Measurements from ENCODE around the gene NUDT6.
"Not testable (repeated sequence)": the region's sequence is repeated elsewhere in the genome, so short reads cannot be mapped to it uniquely, and the experiment has no call there.

Gene NUDT6

DNA sequence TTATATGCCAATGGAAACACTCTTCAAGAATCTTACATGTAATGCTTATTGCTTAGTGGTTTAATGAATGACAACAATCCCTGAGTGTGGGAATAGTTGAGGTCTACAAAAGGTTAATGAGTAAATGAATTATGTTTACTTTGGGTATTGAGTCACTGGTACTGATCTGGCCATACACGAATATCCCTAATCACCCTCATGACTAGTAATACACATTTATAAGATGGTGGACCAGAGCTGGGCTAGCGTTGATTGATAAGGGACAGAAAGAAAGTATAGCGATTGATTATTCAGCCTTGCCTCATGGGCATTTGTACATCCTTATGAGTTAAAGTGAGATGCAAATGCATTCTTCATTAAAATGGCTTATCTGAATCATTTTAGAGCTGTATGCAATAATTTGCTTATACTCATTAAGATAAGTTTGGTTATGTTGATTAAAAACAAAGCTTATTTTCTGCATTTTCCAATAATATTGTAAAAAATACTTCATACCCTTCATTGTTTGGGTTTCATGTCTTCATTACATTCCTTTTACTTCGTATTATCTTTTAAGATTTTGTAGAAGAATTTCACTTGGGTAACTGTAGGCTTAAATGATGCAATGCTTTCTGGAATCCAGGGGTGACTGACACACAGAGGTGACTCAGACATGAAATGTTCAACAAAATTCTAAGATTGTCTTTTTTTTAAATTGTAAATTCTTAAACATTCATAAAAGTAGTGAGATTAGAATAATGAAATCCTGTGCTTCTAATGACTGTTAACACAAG is 48.4 kb downstream of the NUDT6 start:
- no peak for DNase-seq

DNA sequence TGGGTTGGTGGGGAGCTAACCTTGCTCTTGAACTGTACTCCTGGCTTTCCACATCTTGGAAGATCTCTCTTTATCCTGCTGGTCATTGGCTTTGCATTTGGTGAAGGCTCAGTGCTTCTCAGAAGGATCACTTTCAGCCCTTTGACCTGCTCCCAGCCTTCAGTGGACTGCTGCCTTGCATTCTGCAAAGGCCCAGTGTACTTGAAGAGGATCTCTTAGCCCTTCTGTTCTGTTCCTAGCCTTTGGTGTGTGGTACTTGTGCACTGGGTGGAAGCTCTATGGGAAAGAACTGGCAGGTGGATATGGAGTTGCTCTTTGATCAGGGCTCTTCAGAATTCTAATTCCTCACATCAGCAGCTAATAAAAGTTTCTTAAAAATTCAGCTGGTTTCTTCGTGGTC is 49.3 kb downstream of the NUDT6 start:
- no peak for DNase-seq

DNA sequence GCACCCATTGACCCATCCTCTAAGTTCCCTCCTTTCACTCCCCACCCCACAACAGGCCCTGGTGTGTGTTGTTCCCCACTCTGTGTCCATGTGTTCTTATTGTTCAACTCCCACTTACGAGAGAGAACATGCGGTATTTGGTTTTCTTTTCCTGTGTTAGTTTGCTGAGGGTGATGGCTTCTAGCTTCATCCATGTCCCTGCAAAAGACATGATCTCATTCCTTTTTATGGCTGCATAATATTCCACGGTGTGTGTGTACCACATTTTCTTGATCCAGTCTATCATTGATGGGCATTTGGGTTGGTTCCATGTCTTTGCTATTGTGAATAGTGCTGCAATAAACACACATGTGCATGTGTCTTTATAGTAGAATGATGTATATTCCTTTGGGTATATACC is 54.2 kb downstream of the NUDT6 start:
- not testable (repeated sequence) for DNase-seq

DNA sequence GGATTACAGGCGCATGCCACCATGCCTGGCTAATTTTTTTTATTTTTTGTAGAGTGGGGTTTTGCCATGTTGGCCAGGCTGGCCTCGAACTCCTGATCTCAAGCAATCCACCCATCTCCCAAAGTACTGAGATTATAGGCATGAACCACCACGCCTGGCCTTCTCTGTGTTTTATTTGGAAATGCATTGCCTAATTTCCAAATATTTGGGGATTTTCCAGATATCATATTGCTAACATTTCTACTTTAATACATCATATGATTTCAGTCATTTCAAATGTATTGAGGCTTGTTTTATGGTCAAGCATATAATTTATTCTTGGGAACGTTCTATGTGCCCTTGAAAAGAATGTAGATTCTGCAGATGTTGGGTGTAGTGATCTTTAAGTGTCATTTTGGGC is 57.0 kb downstream of the NUDT6 start:
- DNase-seq, result no peak

DNA sequence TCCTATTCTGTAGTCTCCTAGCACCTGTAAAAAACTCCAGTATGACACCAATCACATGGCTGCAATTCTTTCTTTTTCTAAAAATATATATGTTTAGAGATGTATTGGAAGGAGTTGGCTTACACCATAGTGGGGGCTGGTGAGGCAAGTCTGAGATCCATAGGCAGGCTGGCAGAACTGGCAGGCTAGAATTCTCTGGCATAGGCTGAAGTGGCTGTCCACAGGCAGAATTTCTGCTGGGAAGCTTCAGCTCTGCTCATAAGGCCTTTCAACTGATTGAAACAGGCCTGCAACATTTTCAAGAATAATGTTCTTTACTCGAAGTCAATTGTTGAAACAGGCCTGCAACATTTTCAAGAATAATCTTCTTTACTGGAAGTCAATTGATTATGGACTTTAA is 58.8 kb downstream of the NUDT6 start:
- DNase-seq, result no peak

DNA sequence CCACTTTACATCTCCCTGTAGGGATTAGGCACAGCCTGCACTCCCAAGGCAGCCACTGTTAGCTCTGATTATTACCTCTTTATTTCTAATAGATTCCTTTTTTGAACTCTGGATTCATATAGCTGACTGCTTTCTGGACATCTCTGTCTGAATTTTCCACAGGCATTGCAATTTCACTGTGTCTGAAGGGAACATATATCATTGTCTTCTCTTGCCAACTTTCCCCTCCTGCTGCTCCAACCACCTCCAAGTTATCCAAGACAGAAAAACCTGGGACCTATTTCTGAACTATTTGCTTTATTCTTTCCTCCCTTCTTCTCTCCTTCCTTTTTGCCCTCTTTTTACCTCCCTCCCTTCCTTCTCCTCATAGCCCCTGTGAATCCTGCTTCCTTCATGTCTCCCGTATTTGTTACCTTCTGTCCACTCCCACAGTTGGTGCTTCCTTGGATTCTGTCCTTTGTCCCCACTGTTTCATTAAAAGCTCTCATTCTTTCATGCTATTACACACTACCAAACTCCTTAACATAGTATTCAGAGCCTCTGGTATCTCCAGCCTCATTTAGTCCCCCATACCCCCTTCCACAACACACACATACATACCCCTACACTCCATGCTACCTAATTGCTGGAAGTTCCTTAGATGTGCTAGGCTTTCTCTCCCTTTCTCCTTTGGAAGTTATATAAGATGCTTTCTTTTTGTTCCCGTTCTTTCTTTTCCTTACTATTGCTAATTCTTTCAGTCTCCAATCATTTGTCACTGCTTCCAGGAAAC is 61.0 kb downstream of the NUDT6 start:
- no peak for DNase-seq

DNA sequence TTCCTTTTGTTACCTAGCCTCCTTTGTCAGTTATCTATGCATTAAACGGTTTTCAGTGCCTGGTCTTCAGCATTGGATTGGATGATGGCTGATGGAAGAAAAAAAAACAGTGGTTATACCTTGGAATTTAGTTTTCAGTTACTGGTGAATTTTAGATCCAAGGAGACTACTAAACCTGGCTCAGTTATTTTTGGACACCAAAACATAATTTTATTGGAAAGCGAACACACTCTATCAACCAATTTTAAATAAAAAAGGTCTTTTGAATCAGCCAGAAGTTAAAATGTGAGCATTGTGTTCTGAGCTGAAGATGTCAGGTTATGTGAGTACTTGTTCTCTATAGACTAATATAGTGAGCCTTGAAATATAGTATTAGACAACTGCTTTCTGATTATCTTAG is 63.7 kb downstream of the NUDT6 start:
- DNase-seq, result no peak

DNA sequence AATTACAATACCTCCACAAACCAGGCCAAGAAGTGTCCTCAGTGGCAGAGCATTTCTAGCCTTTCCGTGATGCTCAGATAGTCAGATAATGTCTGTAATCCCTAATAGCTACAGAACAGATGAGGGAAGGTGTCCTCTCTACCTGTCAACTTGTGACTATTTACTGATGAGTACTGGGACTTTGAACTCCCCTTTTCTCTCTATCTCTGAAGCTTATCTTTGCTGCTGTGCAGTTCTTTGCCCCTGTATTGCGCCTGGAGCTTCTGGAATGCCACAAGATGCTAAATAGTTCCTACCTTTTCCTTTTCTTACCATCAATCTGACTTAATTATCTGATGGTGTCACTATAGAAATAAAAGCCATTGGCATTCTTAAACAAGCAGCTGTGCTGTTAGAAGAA is 65.2 kb downstream of the NUDT6 start:
- no peak for DNase-seq

DNA sequence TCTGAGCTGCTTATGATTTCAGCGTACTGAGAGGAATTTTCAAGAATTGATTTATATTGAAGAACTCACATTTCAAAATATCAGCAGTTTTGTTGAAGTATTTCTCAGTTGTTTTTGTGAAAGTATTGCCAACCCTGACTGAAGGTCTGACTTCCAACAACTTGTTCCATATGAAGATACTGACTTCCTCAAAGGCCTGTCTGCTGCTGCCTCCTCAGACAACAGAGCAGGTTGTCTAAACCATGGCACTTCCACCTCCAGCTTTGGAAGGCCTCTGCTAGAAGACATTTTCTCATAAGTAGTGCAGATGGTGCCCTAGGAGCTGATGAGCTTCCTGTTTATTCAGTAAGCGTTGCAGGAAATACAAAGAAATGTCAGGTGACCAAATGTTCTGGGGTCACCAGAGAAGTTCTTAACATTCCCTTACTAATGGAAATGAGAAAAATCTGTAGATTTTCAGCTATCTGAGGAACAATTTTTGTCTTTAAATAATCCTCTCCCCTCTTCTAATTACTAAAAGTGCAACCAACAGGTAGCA is 67.0 kb downstream of the NUDT6 start:
- no peak for DNase-seq

DNA sequence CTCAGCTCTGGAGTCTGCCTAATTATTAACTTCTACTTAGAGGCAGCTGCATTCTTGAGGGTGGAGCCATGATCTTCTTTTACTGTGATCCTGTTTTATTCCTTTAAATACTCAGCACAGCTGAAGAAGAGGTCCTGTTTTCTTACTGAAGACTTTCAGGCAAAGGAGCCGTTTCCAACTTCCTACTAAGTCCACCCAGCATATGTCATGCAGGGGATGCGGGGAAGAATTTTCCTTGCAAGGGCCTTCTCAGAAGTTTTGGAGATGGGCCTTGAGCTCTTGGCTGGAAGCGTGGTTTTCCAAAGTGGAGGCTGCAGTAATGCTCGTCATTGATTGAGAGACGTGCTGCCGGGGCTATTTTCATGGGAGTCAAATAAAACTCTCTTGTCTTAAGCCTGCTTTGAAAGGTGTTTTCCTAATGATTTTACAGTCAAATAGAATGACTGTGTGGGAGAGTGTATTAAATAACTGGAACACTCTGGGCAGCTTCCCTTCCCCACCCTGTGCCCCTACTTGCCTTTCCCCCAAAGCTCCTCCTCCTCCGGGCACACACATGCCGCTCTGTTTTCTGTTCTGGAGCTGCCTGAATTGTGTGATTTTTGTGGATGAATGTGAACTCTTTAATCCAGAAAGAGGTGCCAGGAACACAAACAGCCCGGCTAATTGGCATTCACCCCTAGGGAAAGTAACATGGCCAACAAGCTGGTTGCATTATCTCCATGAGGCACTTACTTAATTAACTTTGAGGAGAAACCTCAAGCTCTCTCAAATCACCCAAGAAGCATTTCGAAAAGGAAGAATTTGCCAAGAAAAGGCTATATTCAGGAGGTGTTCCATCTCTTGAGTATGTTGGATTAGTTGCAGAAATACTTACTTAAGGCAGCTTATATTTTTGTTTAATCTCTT is 67.7 kb downstream of the NUDT6 start:
- no peak for DNase-seq

DNA sequence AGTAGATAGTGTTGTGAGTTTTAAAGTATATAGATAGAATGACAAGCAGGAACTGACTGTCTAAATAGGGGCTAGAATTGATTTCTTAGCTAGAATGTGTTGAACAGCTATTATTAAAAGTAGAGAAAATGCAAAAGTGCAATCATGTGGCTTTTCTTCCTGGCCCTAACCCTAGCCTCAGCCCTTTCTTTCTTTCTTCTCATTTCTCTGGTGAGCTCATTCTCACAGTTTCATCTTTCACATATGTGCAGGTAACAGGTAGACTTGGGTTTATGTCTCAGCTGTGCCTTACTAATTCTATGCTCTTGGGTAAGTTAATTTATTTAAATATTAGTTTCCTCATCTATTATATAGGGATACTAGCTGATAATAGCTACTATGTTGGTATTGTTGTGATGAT is 70.8 kb downstream of the NUDT6 start:
- DNase-seq, result no peak

DNA sequence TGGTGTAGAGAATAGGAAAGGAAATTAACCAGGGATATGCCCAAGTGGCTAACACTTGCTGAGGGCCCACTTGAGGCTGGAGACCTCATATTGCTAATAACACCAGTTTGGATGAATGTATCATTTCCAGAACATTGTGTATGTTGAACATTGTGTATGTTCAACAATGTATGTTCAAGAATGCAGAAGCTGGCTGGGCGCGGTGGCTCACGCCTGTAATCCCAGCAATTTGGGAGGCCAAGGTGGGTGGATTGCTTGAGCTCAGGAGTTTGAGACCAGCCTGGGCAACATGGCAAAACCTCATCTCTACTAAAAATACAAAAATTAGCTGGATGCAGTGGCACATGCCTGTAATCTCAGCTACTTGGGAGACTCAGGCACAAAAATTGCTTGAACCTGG is 72.6 kb downstream of the NUDT6 start:
- DNase-seq, result not testable (repeated sequence)

DNA sequence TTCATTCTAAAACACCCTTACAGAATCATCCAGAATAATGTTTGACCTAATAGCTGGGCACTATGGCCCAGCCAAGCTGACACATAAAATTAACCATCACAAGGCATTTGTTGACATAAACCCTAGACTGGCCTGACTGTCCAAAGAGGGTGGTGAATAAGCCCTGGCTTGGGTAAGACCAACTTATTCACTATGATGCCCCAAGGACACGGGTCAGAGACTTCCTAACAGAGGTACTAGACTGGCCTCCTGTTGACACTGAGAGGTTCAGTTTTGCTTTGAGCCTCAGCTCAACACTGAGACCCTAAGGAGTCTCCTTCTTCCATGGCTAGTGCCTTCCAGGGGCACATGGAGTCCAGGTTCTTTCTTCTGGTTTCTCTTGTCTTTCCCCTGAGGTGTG is 74.5 kb downstream of the NUDT6 start:
- DNase-seq, result no peak

DNA sequence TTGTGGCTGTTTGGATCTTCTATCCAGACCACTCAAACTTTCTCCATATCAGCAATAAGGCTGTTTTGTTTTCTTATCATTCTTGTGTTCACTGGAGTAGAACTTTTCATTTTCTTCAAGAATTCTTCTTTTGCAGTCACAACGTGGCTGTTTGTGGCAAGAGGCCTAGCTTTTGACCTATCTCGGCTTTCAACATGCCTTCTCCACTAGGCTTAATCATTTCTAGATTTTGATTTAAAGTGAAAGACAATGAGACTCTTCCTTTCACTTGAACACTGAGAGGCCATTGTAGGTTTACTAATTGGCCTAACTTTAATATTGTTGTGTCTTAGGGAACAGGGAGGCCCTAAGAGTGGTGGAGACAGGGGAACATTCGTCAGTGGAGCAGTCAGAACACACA is 76.6 kb downstream of the NUDT6 start:
- no peak for DNase-seq

DNA sequence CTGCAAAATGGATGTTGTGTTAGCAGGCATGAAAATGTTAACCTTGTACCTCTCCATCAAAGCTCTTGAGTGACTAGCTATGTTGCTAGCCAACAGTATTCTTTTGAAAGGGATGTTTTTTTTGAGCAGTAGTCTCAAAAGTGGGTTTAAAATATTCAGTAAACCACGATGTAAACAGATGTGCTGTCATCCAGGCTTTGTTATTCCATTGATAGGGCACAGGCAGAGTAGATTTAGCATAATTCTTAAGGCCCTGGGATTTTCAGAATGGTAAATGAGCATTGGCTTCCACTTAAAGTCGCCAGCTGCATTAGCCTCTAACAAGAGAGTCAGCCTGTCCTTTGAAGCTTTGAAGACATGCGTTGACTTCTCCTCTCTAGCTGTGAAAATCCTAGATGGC is 77.3 kb downstream of the NUDT6 start:
- no peak for DNase-seq

DNA sequence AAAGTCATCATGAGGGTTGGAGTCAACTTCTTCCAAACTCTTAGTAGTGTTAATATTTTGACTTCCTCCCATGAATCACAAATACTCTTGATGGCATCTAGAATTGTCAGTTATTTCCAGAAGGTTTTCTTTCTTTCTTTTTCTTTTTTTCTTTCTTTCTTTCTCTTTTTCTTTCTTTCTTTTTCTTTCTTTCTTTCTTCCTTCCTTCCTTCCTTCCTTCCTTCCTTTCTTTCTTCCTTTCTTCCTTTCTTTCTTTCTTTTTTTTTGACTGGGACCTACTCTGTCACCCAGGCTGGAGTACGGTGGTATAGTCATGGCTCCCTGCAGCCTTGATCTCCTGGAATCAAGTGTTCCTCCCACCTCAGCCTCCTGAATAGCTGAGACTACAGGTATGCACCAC is 78.0 kb downstream of the NUDT6 start:
- not testable (repeated sequence) for DNase-seq

DNA sequence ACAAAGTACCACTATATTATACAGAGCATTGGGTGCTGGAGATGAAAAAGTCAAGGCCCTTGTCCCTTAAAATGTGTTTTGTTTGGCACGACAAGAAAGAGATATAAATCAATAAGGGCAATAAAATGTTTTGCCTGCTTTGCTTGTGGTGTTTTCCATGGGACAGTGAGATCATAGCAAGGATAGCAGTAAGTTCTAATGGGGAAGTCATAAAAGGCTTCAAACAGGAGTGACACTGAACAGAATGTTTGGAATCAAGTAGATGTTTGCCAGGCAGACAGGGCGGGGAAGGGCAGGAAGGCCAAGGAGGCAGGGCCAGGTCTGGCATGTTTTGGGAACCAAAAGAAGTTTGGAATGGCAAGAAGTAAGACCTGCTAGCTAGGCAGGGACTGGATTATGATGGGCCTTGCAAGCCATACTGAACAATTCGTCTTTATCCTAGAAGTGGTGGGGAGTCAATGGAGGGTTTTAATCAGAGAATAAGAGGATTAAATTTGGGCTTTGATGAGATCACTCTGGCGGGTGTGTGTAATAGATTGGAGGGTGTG is 79.3 kb downstream of the NUDT6 start:
- no peak for DNase-seq

Measured in stimulated activated CD8-positive, alpha-beta memory T cell treated with anti-CD3 and anti-CD28 coated beads, Interleukin-4, amount 100 ng/mL, for 48 hours (primary cell).